DMS 273 (cell line): Measurements from ENCODE around the gene LGALSL.
"Not testable (repeated sequence)": the region's sequence is repeated elsewhere in the genome, so short reads cannot be mapped to it uniquely, and the experiment has no call there.

ENCODE experiments used
- DNase-seq: peaks from one replicate; lab custom pipeline; 2025; ENCODE audit not compliant: unreplicated experiment; lab: John Stamatoyannopoulos, UW

LGALSL gene

GRCh38 chr2:64442277-64442676 lies 11.7 kb upstream of the LGALSL start:
- no peak for DNase-seq

GRCh38 chr2:64442801-64443429 lies 11.0 kb upstream of the LGALSL start:
- no peak for DNase-seq

DNA sequence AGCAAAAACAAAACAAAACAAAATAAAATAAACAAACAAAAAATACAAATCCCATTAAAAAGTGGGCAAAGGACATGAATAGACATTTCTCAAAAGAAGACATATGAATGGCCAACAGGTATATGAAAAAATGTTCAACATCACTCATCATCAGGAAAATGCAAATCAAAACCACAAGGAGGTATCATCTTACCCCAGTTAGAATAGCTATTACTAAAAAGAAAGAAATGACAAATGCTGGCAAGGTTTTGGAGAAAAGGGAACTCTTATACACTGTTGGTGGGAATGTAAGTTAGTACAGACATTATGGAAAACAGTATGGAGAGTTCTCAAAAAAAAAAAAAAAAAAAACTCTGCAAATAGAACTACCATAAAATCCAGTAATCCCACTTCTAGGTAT lies 8.0 kb upstream of the LGALSL start:
- not testable (repeated sequence) for DNase-seq

GRCh38 chr2:64447317-64448040 lies 6.5 kb upstream of the LGALSL start:
- DNase-seq = no peak

DNA sequence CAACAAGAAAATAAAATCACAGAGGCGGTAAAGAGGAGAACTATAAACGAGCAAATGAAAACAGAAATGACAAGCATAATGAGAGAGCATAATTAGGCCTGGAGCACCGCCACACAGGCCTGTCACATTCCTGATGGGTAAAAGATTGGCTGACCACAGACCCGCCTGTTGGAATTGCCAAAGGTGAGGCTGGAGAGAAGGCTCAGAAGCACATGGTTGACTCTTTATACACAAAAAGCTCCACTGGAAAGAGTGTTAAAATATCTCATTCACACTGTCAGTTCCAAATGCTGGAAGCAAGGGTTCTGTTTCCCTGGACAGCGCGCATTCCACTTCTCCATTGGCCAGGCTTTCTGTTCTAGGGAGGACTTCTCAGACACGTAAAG lies 5.9 kb upstream of the LGALSL start:
- DNase-seq = no peak

- no peak for DNase-seq
These were observed 2.9 kb upstream of the LGALSL start for GRCh38 chr2:64451051-64451450.

GRCh38 chr2:64454386-64455332 lies 697 bp downstream of the LGALSL start:
- peak; percentile 86 for DNase-seq

- peak; percentile 27 for DNase-seq
These were observed 1.6 kb downstream of the LGALSL start for GRCh38 chr2:64455545-64455944.

GRCh38 chr2:64456293-64456692 lies 2.3 kb downstream of the LGALSL start:
- no peak for DNase-seq

DNA sequence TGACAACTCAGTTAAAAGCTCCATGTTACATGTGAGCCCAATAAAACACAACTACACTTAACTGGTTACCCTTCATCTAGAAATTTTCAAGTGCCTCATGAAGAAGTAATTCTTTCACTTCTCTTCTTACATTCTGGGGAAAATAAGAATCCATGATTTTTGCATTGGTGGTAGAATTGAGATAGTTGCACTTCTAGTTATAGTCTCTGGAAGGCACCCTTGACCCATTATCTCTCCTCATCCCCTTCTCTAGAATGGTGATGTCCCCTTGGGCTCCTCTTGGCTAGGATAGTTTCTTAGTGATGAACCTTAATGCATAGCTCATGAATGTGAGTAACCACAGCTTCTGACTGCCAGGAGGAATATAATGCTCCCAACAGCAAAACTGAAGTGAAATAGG lies 3.6 kb downstream of the LGALSL start:
- DNase-seq = no peak

GRCh38 chr2:64459575-64459974 lies 5.6 kb downstream of the LGALSL start:
- no peak for DNase-seq

DNA sequence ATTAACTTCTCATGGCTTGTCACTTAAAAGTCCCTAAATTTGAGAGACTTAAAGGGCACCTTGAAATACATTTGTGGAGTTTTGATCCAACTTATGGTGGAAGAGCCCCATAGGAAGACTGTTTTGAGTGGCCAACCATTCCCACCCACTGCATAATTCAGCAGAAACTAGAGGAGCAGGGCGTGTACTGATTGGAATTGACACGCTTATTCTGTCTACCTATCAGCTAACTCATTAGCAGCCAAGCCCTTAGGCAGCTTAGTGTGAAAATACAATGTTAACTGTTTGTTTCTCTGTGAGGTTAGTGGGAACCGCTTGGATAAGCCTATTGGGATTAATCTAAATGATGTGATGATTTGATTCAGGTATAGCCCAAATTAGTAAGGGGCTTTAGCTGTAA lies 6.4 kb downstream of the LGALSL start:
- no peak for DNase-seq

- DNase-seq = no peak
These were observed 7.5 kb downstream of the LGALSL start for GRCh38 chr2:64461271-64462058.

- DNase-seq = no peak
These were observed 8.2 kb downstream of the LGALSL start for GRCh38 chr2:64462171-64462570.

DNA sequence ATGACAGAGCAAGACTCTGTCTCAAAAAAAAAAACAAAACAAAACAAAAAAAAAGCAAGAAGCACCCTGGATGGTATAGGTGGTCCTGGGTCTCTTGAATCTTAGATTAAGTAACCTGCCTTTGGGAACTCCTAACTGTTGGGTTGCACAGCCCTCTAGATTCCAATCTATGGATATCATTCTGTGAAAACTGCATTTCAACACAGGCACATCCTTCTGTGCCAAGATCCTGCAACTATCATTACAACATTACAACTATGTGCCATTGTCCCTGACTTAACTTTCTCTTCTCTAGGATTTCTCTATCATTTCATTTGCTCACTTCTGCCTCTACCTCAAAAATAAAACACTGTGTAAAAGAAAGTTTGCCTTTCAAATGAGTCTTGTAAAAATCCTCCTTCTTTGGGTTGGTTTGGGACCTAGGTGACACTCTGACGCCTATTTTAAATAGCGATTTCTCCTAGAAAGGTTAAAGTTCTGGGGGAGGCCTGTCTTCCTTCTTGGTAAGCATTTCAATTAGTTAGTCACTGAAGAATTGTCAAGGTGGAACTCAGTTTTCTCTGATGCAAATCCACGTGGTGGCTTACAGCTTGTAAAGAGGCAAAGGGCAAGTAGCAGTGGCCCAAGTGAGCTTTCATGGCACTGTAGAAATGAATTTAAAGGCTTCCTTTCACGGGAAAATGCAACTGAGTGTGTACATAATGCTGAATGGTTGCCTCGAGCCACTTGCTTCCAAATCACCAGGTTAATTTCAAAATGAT lies 9.2 kb downstream of the LGALSL start:
- no peak for DNase-seq

- DNase-seq = no peak
These were observed 9.8 kb downstream of the LGALSL start for GRCh38 chr2:64463781-64464180.

GRCh38 chr2:64466478-64467085 lies 12.6 kb downstream of the LGALSL start:
- DNase-seq = no peak

GRCh38 chr2:64467096-64467843 lies 13.3 kb downstream of the LGALSL start:
- DNase-seq = no peak

GRCh38 chr2:64469261-64469660 lies 15.3 kb downstream of the LGALSL start:
- no peak for DNase-seq
